HCT116 (cell line): Measurements from ENCODE around the gene FOXD2. TPM values are rescaled to one million over a fixed set of nuclear protein-coding genes. Genes with fewer than 3 reads are reported as not detected.

Experiments
- ATAC-seq: fragments of 200-7000 bp; cut with Tn5 transposase; 2 replicates; pipeline ENCODE4 v1.9.1; 2020; ENCODE audit warnings: mild to moderate bottlenecking, moderate library complexity
- BruUV-seq: library from RNA; stranded (reverse); fragments of 400-500 nt; replicated peaks from 2 replicates; lab custom pipeline; 2021; lab: Mats Ljungman, UMichigan
- CTCF ChIA-PET: fragments of 300-600 bp; sonication (Branson Sonifier 250); formaldehyde crosslinking; loops from one replicate; lab custom pipeline; 2021; ENCODE audit warnings: antibody characterized with exemption; lab: Charles Lee
- POLR2A ChIA-PET: fragments of 300-600, 350-600 bp; sonication (Branson Sonifier 250); formaldehyde crosslinking; loops from one replicate; lab custom pipeline; 2021; ENCODE audit warnings: antibody characterized with exemption; lab: Charles Lee
- RAD21 ChIA-PET, 2 experiments: fragments of 300-600 bp; sonication (Branson Sonifier 250); formaldehyde crosslinking; loops; one replicate each; lab custom pipeline; 2023; ENCODE audit warnings: low total read pairs in 2 of 2; ENCODE audit not compliant: uncharacterized antibody in 2 of 2, unreplicated experiment in 2 of 2, low non-redundant PET in 1 of 2; lab: Charles Lee
- DNase-seq: peaks from one replicate; pipeline ENCODE4 v3.0.0-alpha.2; 2010; ENCODE audit warnings: low read depth, low spot score
- H2AFZ ChIP-seq: fragments of 200-600 bp; shearing (Covaris generic), sonication (generic); 2 replicates; pipeline ENCODE4 v1.6.1; 2017; ENCODE audit warnings: low read depth, mixed run types, mixed read lengths, antibody characterized with exemption, low read length; ENCODE audit not compliant: poor library complexity, severe bottlenecking
- H3K27ac ChIP-seq: 2 replicates; pipeline ENCODE4 v1.5.1; 2012; ENCODE audit warnings: low read depth, low read length
- H3K27me3 ChIP-seq: fragments of 200-600 bp; sonication (generic); 2 replicates; pipeline ENCODE4 v1.6.1; 2016; ENCODE audit warnings: mixed run types, low read length, mixed read lengths; ENCODE audit not compliant: insufficient read depth
- H3K36me3 ChIP-seq, 2 experiments: fragments of 200-500 bp in 1 of 2; fragments of 200-600 bp in 1 of 2; sonication (Bioruptor generic) in 1 of 2; sonication (generic) in 1 of 2; 2 replicates each; pipeline versions ENCODE4 v1.5.1 to v1.6.1; 2014 to 2016; ENCODE audit warnings: low read length in 2 of 2, inconsistent platforms in 1 of 2, mixed read lengths in 1 of 2, mixed run types in 1 of 2; ENCODE audit not compliant: insufficient read depth in 2 of 2, control insufficient read depth in 1 of 2
- H3K4me1 ChIP-seq, 2 experiments: fragments of 200-600 bp in 1 of 2; sonication (generic) in 1 of 2; 2 replicates each; pipeline versions ENCODE4 v1.5.1 to v1.6.1; 2012 to 2017; ENCODE audit warnings: low read length in 2 of 2, inconsistent platforms in 1 of 2, mild to moderate bottlenecking in 1 of 2, mixed read lengths in 1 of 2, mixed run types in 1 of 2, moderate library complexity in 1 of 2; ENCODE audit not compliant: insufficient read depth in 2 of 2, control insufficient read depth in 1 of 2
- H3K4me2 ChIP-seq: fragments of 200-600 bp; sonication (generic); 2 replicates; pipeline ENCODE4 v1.6.1; 2017; ENCODE audit warnings: mixed run types, low read length, mixed read lengths
- H3K4me3 ChIP-seq, 2 experiments: fragments of 200-600 bp in 1 of 2; sonication (generic) in 1 of 2; replicated peaks in 1 of 2; 2 replicates each; pipeline ENCODE4 v1.5.1; 2011 to 2016; ENCODE audit warnings: low read length in 2 of 2, control low read depth in 1 of 2, low read depth in 1 of 2, mild to moderate bottlenecking in 1 of 2, mixed read lengths in 1 of 2, mixed run types in 1 of 2
- H3K79me2 ChIP-seq: fragments of 200-600 bp; sonication (generic); 2 replicates; pipeline ENCODE4 v1.6.1; 2017; ENCODE audit warnings: mild to moderate bottlenecking, mixed run types, low read length, moderate library complexity, mixed read lengths; ENCODE audit not compliant: insufficient read depth
- H3K9ac ChIP-seq: fragments of 200-600 bp; sonication (generic); 2 replicates; pipeline ENCODE4 v1.6.1; 2016; ENCODE audit warnings: low read length, mixed read lengths
- H3K9me2 ChIP-seq: fragments of 200-600 bp; sonication (generic), shearing (Covaris generic); 2 replicates; pipeline ENCODE4 v1.6.1; 2017; ENCODE audit warnings: mixed run types, mild to moderate bottlenecking, moderate library complexity; ENCODE audit not compliant: insufficient read depth
- H3K9me3 ChIP-seq, 2 experiments: fragments of 200-500 bp in 1 of 2; fragments of 200-600 bp in 1 of 2; sonication (Bioruptor generic) in 1 of 2; sonication (generic) in 1 of 2; 2 replicates each; pipeline ENCODE4 v1.6.1; 2014 to 2017; ENCODE audit warnings: low read length in 2 of 2, mixed read lengths in 2 of 2, inconsistent platforms in 1 of 2, low read depth in 1 of 2, mild to moderate bottlenecking in 1 of 2, mixed run types in 1 of 2, moderate library complexity in 1 of 2; ENCODE audit not compliant: control insufficient read depth in 1 of 2, insufficient read depth in 1 of 2
- H4K20me1 ChIP-seq: fragments of 200-600 bp; sonication (generic), shearing (Covaris generic); 2 replicates; pipeline ENCODE4 v1.6.1; 2017; ENCODE audit warnings: mixed run types, mild to moderate bottlenecking, moderate library complexity; ENCODE audit not compliant: insufficient read depth
- ATF3 ChIP-seq: IDR thresholded peaks from 2 replicates; pipeline ENCODE4 v1.6.1; 2012
- CBX3 ChIP-seq: IDR thresholded peaks from 2 replicates; pipeline ENCODE4 v1.6.1; 2012; ENCODE audit warnings: low read depth
- CTCF ChIP-seq, 3 experiments: fragments of 200-600 bp in 1 of 3; sonication (generic) in 1 of 3; IDR thresholded peaks in 2 of 3; conservative IDR thresholded peaks in 1 of 3; 2 replicates each; pipeline ENCODE4 v1.5.1; 2012 to 2017; ENCODE audit warnings: low read depth in 2 of 3, low read length in 2 of 3, antibody characterized with exemption in 1 of 3, borderline replicate concordance in 1 of 3, control low read depth in 1 of 3, mild to moderate bottlenecking in 1 of 3, mixed read lengths in 1 of 3, mixed run types in 1 of 3, moderate library complexity in 1 of 3; ENCODE audit not compliant: insufficient read depth in 1 of 3
- EZH2 ChIP-seq: fragments of 200-600 bp; sonication (generic); IDR thresholded peaks from 2 replicates; pipeline ENCODE4 v1.6.1; 2017; ENCODE audit warnings: antibody characterized with exemption, mixed run types
- JUND ChIP-seq: IDR thresholded peaks from 2 replicates; pipeline ENCODE4 v1.6.1; 2012
- POLR2AphosphoS5 ChIP-seq: IDR thresholded peaks from 2 replicates; pipeline ENCODE4 v1.6.1; 2011; ENCODE audit warnings: mild to moderate bottlenecking, low read depth, low read length, moderate library complexity
- RAD21 ChIP-seq: IDR thresholded peaks from 2 replicates; pipeline ENCODE4 v1.6.1; 2012; ENCODE audit warnings: low read depth, mild to moderate bottlenecking
- SIN3A ChIP-seq: IDR thresholded peaks from 2 replicates; pipeline ENCODE4 v1.6.1; 2012; ENCODE audit warnings: low read depth
- SP1 ChIP-seq: IDR thresholded peaks from 2 replicates; pipeline ENCODE4 v1.6.1; 2012; ENCODE audit warnings: low read depth
- YY1 ChIP-seq: IDR thresholded peaks from 2 replicates; pipeline ENCODE4 v1.6.1; 2011; ENCODE audit warnings: low read length, low read depth, moderate library complexity, mild to moderate bottlenecking; ENCODE audit not compliant: insufficient replicate concordance; ENCODE audit errors: extremely low read depth
- ZFX ChIP-seq: fragments of 450-650 bp; IDR thresholded peaks from 2 replicates; pipeline ENCODE4 v1.6.1; 2017
- ZNF274 ChIP-seq: fragments of 200-500 bp; sonication (Bioruptor generic); IDR thresholded peaks from 2 replicates; pipeline ENCODE4 v1.6.1; 2014; ENCODE audit warnings: mild to moderate bottlenecking, low read depth, low read length, inconsistent platforms
- intact Hi-C: fragments of 100-400 bp; cut with micrococcal nuclease; formaldehyde crosslinking; loops from 2 replicates; pipeline ENCODE4 v1.10.0; 2022
- total RNA-seq: library from RNA; stranded (reverse); gene quantifications from one replicate; pipeline ENCODE4 v1.2.1, GENCODE V29; 2021; ENCODE audit not compliant: unreplicated experiment

FOXD2 gene
- total RNA-seq, 1 experiment from 2014 or later: 1.9 TPM

GRCh38 chr1:47439819-47440598 is 2.2 kb downstream of the FOXD2 start:
- TSS peak; percentile 71 for BruUV-seq
- Histone ChIP-seq H4K20me1 (no peaks in the 10 kb centered on the region), H3K4me3 (no peak overlapping the region), H3K9ac (no peak overlapping the region), H3K79me2 (peaks cover 21% of the 10 kb centered on the region), H3K9me3 (no peaks in the 10 kb centered on the region), H3K27me3 (no peaks in the 10 kb centered on the region), H3K9me2 (no peaks in the 10 kb centered on the region), H3K4me2 (no peak overlapping the region), H3K27ac (no peak overlapping the region), H3K4me1 (peaks cover 3 to 9% of the 10 kb centered on the region in 2 experiments; a peak in 3 of 4 replicates)
- ChIA-PET CTCF (interaction anchor here (0.9 kb wide), 1 partner anchor 10 kb away, joined by 3 read pairs; no protein-coding TSS in a partner anchor), RAD21 (no interaction called here), POLR2A (no interaction called here)
- intact Hi-C loops: loop anchor here (5.0 kb wide), 1 partner anchor 182 kb away; no protein-coding TSS in a partner anchor
- ATAC-seq: no peak
- TF ChIP-seq ATF3 (no peak), JUND (no peak), POLR2AphosphoS5 (no peak), ZFX (no peak), RAD21 (no peak)
- TF ChIP-seq, all 23 proteins: peak for 0
- no peak overlapping the region for H2AFZ ChIP-seq
- H3K36me3 ChIP-seq: no peaks in the 10 kb centered on the region
- no peak for DNase-seq

- BruUV-seq: no TSS peak
- Histone ChIP-seq H3K4me3 (no peak overlapping the region), H2AFZ (no peak overlapping the region), H3K9ac (no peak overlapping the region), H3K4me2 (no peak overlapping the region), H3K9me3 (no peaks in the 10 kb centered on the region), H4K20me1 (no peaks in the 10 kb centered on the region), H3K27ac (no peak overlapping the region), H3K79me2 (peaks cover 16% of the 10 kb centered on the region), H3K36me3 (no peaks in the 10 kb centered on the region), H3K27me3 (no peaks in the 10 kb centered on the region), H3K4me1 (peaks cover 3 to 8% of the 10 kb centered on the region in 2 experiments; a peak in 3 of 4 replicates), H3K9me2 (no peaks in the 10 kb centered on the region)
- intact Hi-C loops: no loop called here
- ChIA-PET CTCF (interaction anchor here (0.9 to 1.1 kb wide), 2 partner anchors 8 to 9 kb away, joined by 3 read pairs; no protein-coding TSS in a partner anchor), POLR2A (no interaction called here), RAD21 (no interaction called here)
- DNase-seq: no peak
- no peak for ATAC-seq
- TF ChIP-seq SIN3A: no peak
- TF ChIP-seq ATF3: no peak
- TF ChIP-seq POLR2AphosphoS5: no peak
- no peak for TF ChIP-seq ZFX
- TF ChIP-seq YY1: no peak
- TF ChIP-seq CBX3: no peak
- no peak for TF ChIP-seq EZH2
- no peak for TF ChIP-seq RAD21
- TF ChIP-seq SP1: no peak
- no peak for TF ChIP-seq CTCF (IDR thresholded peaks at IDR 0.05 in 2 of 3, conservative IDR thresholded peaks at IDR 0.05 in 1 of 3; ENCODE audit: borderline replicate concordance in 1 of 3, insufficient read depth in 1 of 3, low read depth in 2 of 3, low read length in 2 of 3)
- TF ChIP-seq ZNF274: no peak
Measured at GRCh38 chr1:47440599-47441081, 2.8 kb downstream of the FOXD2 start.
